Mesendoderm (in vitro differentiated cells): ENCODE measurements around the gene EEF1AKMT3.

Experiments
- DNase-seq: peaks from one replicate; pipeline ENCODE4 v3.0.0; 2013
- H2AK5ac ChIP-seq: 2 replicates; pipeline ENCODE4 v1.6.1; 2013; ENCODE audit warnings: low read length, inconsistent platforms
- H2BK120ac ChIP-seq: 2 replicates; pipeline ENCODE4 v1.6.1; 2013; ENCODE audit warnings: low read depth, mild to moderate bottlenecking, low read length, moderate library complexity, mixed read lengths
- H2BK15ac ChIP-seq: replicated peaks from 2 replicates; pipeline ENCODE4 v1.6.1; 2013; ENCODE audit warnings: low read depth, mild to moderate bottlenecking, moderate library complexity
- H2BK5ac ChIP-seq: 2 replicates; pipeline ENCODE4 v1.6.1; 2013; ENCODE audit warnings: low read length, inconsistent platforms
- H3K18ac ChIP-seq: 2 replicates; pipeline ENCODE4 v1.6.1; 2013; ENCODE audit warnings: mild to moderate bottlenecking, low read length, mixed read lengths
- H3K23ac ChIP-seq: one replicate; pipeline ENCODE4 v1.6.1; 2013; ENCODE audit warnings: low read length
- H3K27ac ChIP-seq: 2 replicates; pipeline ENCODE4 v1.5.1; 2013; ENCODE audit warnings: low read depth, mild to moderate bottlenecking, inconsistent platforms, low read length, moderate library complexity
- H3K27me3 ChIP-seq: 2 replicates; pipeline ENCODE4 v1.6.1; 2013; ENCODE audit warnings: low read length, control low read depth, mild to moderate bottlenecking, inconsistent platforms; ENCODE audit not compliant: insufficient read depth, poor library complexity
- H3K36me3 ChIP-seq: 2 replicates; pipeline ENCODE4 v1.6.1; 2013; ENCODE audit warnings: low read length, inconsistent platforms; ENCODE audit not compliant: control insufficient read depth, insufficient read depth
- H3K4ac ChIP-seq: one replicate; pipeline ENCODE4 v1.6.1; 2013; ENCODE audit warnings: low read depth, mild to moderate bottlenecking, low read length, moderate library complexity
- H3K4me1 ChIP-seq: 2 replicates; pipeline ENCODE4 v1.6.1; 2013; ENCODE audit warnings: low read depth, low read length, inconsistent platforms; ENCODE audit not compliant: control insufficient read depth
- H3K4me2 ChIP-seq: 2 replicates; pipeline ENCODE4 v1.6.1; 2013; ENCODE audit warnings: low read length
- H3K4me3 ChIP-seq: 2 replicates; pipeline ENCODE4 v1.5.1; 2013; ENCODE audit warnings: mild to moderate bottlenecking, low read length
- H3K56ac ChIP-seq: one replicate; pipeline ENCODE4 v1.6.1; 2013; ENCODE audit warnings: low read length
- H3K79me1 ChIP-seq: 2 replicates; pipeline ENCODE4 v1.6.1; 2013; ENCODE audit warnings: low read length, inconsistent platforms
- H3K79me2 ChIP-seq: 2 replicates; pipeline ENCODE4 v1.6.1; 2013; ENCODE audit warnings: mild to moderate bottlenecking, low read length; ENCODE audit not compliant: control insufficient read depth, insufficient read depth
- H3K9ac ChIP-seq: 2 replicates; pipeline ENCODE4 v1.6.1; 2013; ENCODE audit warnings: low read length, inconsistent platforms
- H4K5ac ChIP-seq: one replicate; pipeline ENCODE4 v1.6.1; 2013; ENCODE audit warnings: low read length
- H4K8ac ChIP-seq: one replicate; pipeline ENCODE4 v1.6.1; 2013; ENCODE audit warnings: low read depth, mild to moderate bottlenecking, control low read depth, low read length, moderate library complexity
- WGBS: extraction: QIAGEN DNeasy Blood & Tissue Kit; methylation state at CpG from one replicate; pipeline ENCODE4 v1.1.7; 2013; ENCODE audit warnings: low lambda C conversion rate, missing lambda C conversion rate; ENCODE audit not compliant: insufficient coverage; ENCODE audit errors: extremely low coverage; 5-methylcytosine and 5-hydroxymethylcytosine counted together

The EEF1AKMT3 gene

GRCh38 chr12:57781244-57781643 lies 8.8 kb downstream of the EEF1AKMT3 start:
- Histone ChIP-seq H3K4me3 (no peak overlapping the region), H2BK15ac (no peak overlapping the region), H3K79me2 (peaks cover 8% of the 10 kb centered on the region), H3K27ac (no peak overlapping the region), H4K8ac (no peak overlapping the region), H3K4me2 (no peak overlapping the region), H2BK120ac (no peak overlapping the region), H2AK5ac (no peak overlapping the region), H3K9ac (no peak overlapping the region), H3K56ac (no peak overlapping the region), H3K23ac (no peak overlapping the region), H3K79me1 (peaks cover 5% of the 10 kb centered on the region), H2BK5ac (no peak overlapping the region), H3K18ac (no peak overlapping the region), H4K5ac (no peak overlapping the region), H3K27me3 (no peaks in the 10 kb centered on the region), H3K4me1 (no peaks in the 10 kb centered on the region), H3K36me3 (peaks cover 2% of the 10 kb centered on the region), H3K4ac (no peak overlapping the region)
- WGBS: no CpG with 5 or more reads among the region's 3 CpGs
- no peak for DNase-seq

GRCh38 chr12:57781801-57782200 lies 9.4 kb downstream of the EEF1AKMT3 start:
- peaks cover 5% of the 10 kb centered on the region for H3K79me1 ChIP-seq
- no peak overlapping the region for H3K4me3 ChIP-seq
- H3K27me3 ChIP-seq: no peaks in the 10 kb centered on the region
- H3K36me3 ChIP-seq: peaks cover 4% of the 10 kb centered on the region
- no peak overlapping the region for H4K5ac ChIP-seq
- no peak overlapping the region for H3K56ac ChIP-seq
- H2AK5ac ChIP-seq: no peak overlapping the region
- no peak overlapping the region for H3K4me2 ChIP-seq
- H4K8ac ChIP-seq: no peak overlapping the region
- no peak overlapping the region for H2BK120ac ChIP-seq
- no peak for DNase-seq
- no peak overlapping the region for H3K4ac ChIP-seq
- H3K4me1 ChIP-seq: no peaks in the 10 kb centered on the region
- H3K23ac ChIP-seq: no peak overlapping the region
- peaks cover 8% of the 10 kb centered on the region for H3K79me2 ChIP-seq
- H3K18ac ChIP-seq: no peak overlapping the region
- no peak overlapping the region for H3K9ac ChIP-seq
- H2BK15ac ChIP-seq: no peak overlapping the region
- no peak overlapping the region for H3K27ac ChIP-seq
- no peak overlapping the region for H2BK5ac ChIP-seq
- no CpG with 5 or more reads among the region's 2 CpGs for WGBS

- Histone ChIP-seq H3K4me3 (no peak overlapping the region), H3K4me2 (no peak overlapping the region), H3K56ac (no peak overlapping the region), H2BK15ac (no peak overlapping the region), H3K9ac (no peak overlapping the region), H3K27me3 (no peaks in the 10 kb centered on the region), H4K8ac (no peak overlapping the region), H2BK5ac (no peak overlapping the region), H3K36me3 (peaks cover 4% of the 10 kb centered on the region), H4K5ac (no peak overlapping the region), H3K23ac (no peak overlapping the region), H2AK5ac (no peak overlapping the region), H3K4me1 (no peaks in the 10 kb centered on the region), H3K79me1 (peaks cover 5% of the 10 kb centered on the region), H3K4ac (no peak overlapping the region), H3K18ac (no peak overlapping the region), H3K27ac (no peak overlapping the region), H2BK120ac (no peak overlapping the region), H3K79me2 (peaks cover 8% of the 10 kb centered on the region)
- WGBS: no CpG with 5 or more reads among the region's 4 CpGs
- no peak for DNase-seq
Measured at GRCh38 chr12:57782243-57782607, 9.8 kb downstream of the EEF1AKMT3 start.

- no CpG with 5 or more reads among the region's 45 CpGs for WGBS
Measured at GRCh38 chr12:57782608-57783465, 10.4 kb downstream of the EEF1AKMT3 start, which contains the start of gene TSFM. Gene TSFM, plus strand, starts transcription at chr12:57782787. Its CDS starts 15 bp downstream, at chr12:57782802.

GRCh38 chr12:57783466-57783801 lies 11.0 kb downstream of the EEF1AKMT3 start:
- Histone ChIP-seq H3K4ac (no peak overlapping the region), H3K27ac (no peak overlapping the region)

More at GRCh38 chr12:57782608-57783465, 10.4 kb downstream of the EEF1AKMT3 start, which contains the start of gene TSFM:
- Histone ChIP-seq H3K27me3 (no peaks in the 10 kb centered on the region), H3K4ac (peak within 1 kb of the TSS; percentile 19), H3K56ac (peak within 1 kb of the TSS; percentile 97), H3K4me3 (peak within 1 kb of the TSS; percentile 96), H2AK5ac (no peak within 1 kb of the TSS), H3K36me3 (peaks cover 4% of the 10 kb centered on the region), H4K8ac (no peak within 1 kb of the TSS), H3K79me1 (peaks cover 5% of the 10 kb centered on the region), H3K18ac (no peak within 1 kb of the TSS), H3K79me2 (peaks cover 8% of the 10 kb centered on the region), H3K4me2 (peak within 1 kb of the TSS; percentile 85), H3K4me1 (no peaks in the 10 kb centered on the region), H2BK5ac (no peak within 1 kb of the TSS), H2BK120ac (no peak within 1 kb of the TSS), H3K9ac (peak within 1 kb of the TSS; percentile 94), H3K27ac (no peak within 1 kb of the TSS), H4K5ac (no peak within 1 kb of the TSS), H3K23ac (no peak within 1 kb of the TSS), H2BK15ac (no peak within 1 kb of the TSS)
- DNase-seq: peak; percentile 96

More at GRCh38 chr12:57783466-57783801, 11.0 kb downstream of the EEF1AKMT3 start:
- H2AK5ac ChIP-seq: no peak overlapping the region
- no peak overlapping the region for H2BK120ac ChIP-seq
- no peak for DNase-seq
- H3K79me1 ChIP-seq: peaks cover 5% of the 10 kb centered on the region
- H3K18ac ChIP-seq: no peak overlapping the region
- H3K4me1 ChIP-seq: no peaks in the 10 kb centered on the region
- no peak overlapping the region for H2BK15ac ChIP-seq
- peak overlapping the region; percentile 85 for H3K4me2 ChIP-seq
- peaks cover 4% of the 10 kb centered on the region for H3K36me3 ChIP-seq
- H2BK5ac ChIP-seq: no peak overlapping the region
- WGBS: no CpG with 5 or more reads among the region's 12 CpGs
- H3K23ac ChIP-seq: no peak overlapping the region
- no peak overlapping the region for H4K8ac ChIP-seq
- peaks cover 8% of the 10 kb centered on the region for H3K79me2 ChIP-seq
- no peak overlapping the region for H4K5ac ChIP-seq
- peak overlapping the region; percentile 96 for H3K4me3 ChIP-seq
- H3K9ac ChIP-seq: peak overlapping the region; percentile 94
- no peaks in the 10 kb centered on the region for H3K27me3 ChIP-seq
- peak overlapping the region; percentile 97 for H3K56ac ChIP-seq
